ENCODE results near the gene MAP2K3. TPM values are rescaled to one million over a fixed set of nuclear protein-coding genes. Genes with fewer than 3 reads are reported as not detected.

The MAP2K3 gene
- total and polyA plus RNA-seq, 2 of the 4 experiments (the other 2 are of a cell fraction): 23.5 to 82.2 TPM

- no peak for TF ChIP-seq MAZ (IDR thresholded peaks at IDR 0.05; ENCODE audit: borderline replicate concordance, low read depth, low read length)
Observed at GRCh38 chr17:21300601-21301571, 16.4 kb downstream of the MAP2K3 start (continued).

- Histone ChIP-seq H3K4me3 (ENCODE audit: insufficient read depth, low read depth, low read length) (no peak overlapping the region), H3K27me3 (ENCODE audit: control insufficient read depth, insufficient read depth, low read length) (no peaks in the 10 kb centered on the region), H3K9me1 (ENCODE audit: insufficient read depth, low read length) (no peaks in the 10 kb centered on the region), H3K9ac (ENCODE audit: low read depth, low read length) (no peak overlapping the region), H3K56ac (ENCODE audit: extremely low read depth, insufficient read depth, low read length) (no peak overlapping the region), H3K23ac (ENCODE audit: low read depth, low read length) (no peak overlapping the region), H4K5ac (ENCODE audit: low read depth, low read length) (no peak overlapping the region), H3K36me3 (ENCODE audit: control insufficient read depth, insufficient read depth, low read length) (peaks cover 60% of the 10 kb centered on the region), H3K4ac (ENCODE audit: low read depth, low read length) (no peak overlapping the region), H2AFZ (replicated peaks; ENCODE audit: low read length, poor library complexity) (peak overlapping the region; percentile 15), H2BK20ac (ENCODE audit: low read depth, low read length) (no peak overlapping the region), H2AK9ac (replicated peaks; ENCODE audit: low read depth, low read length, poor library complexity) (no peak overlapping the region), H2AK5ac (ENCODE audit: low read depth, low read length) (no peak overlapping the region), H2BK5ac (ENCODE audit: low read depth, low read length, poor library complexity, severe bottlenecking) (no peak overlapping the region), H2BK120ac (ENCODE audit: low read depth, low read length) (no peak overlapping the region), H4K91ac (ENCODE audit: insufficient read depth, low read depth, low read length) (no peak overlapping the region), H4K8ac (ENCODE audit: low read depth in 2 of 2, low read length in 2 of 2) (no peak overlapping the region), H3K14ac (replicated peaks; ENCODE audit: low read depth, low read length) (no peak overlapping the region), H2BK15ac (ENCODE audit: low read depth, low read length) (no peak overlapping the region), H3K79me1 (ENCODE audit: low read depth in 1 of 2, low read length in 2 of 2) (peaks cover 22 to 53% of the 10 kb centered on the region in 2 experiments), H3K4me1 (ENCODE audit: control insufficient read depth, insufficient read depth, low read length) (peaks cover 9% of the 10 kb centered on the region), H3K9me3 (ENCODE audit: control insufficient read depth, insufficient read depth, low read length) (no peaks in the 10 kb centered on the region), H3K27ac (ENCODE audit: insufficient read depth, low read length) (no peak overlapping the region), H3K18ac (ENCODE audit: low read depth, low read length) (no peak overlapping the region), H4K20me1 (ENCODE audit: insufficient read depth, low read length) (peaks cover 52% of the 10 kb centered on the region), H3K4me2 (ENCODE audit: low read depth, low read length) (no peak overlapping the region)
- CTCF ChIA-PET: no interaction called here
- no TSS peak for BruUV-seq (replicated peaks)
- ATAC-seq (ENCODE audit: low read depth) (no peak), DNase-seq (no peak)
- dilution Hi-C loops (cut with HindIII; ENCODE audit: low sequenced_read_pairs, unreplicated experiment): no loop called here
- POLR2A ChIA-PET (ENCODE audit: unreplicated experiment): no interaction called here
- TF ChIP-seq MAFK (IDR thresholded peaks at IDR 0.05; ENCODE audit: low read depth, low read length): no peak
- no peak for TF ChIP-seq BHLHE40 (IDR thresholded peaks at IDR 0.05; ENCODE audit: low read depth, low read length)
- TF ChIP-seq MAZ (IDR thresholded peaks at IDR 0.05; ENCODE audit: borderline replicate concordance, low read depth, low read length): no peak
- no peak for TF ChIP-seq ELK1 (IDR thresholded peaks at IDR 0.05; ENCODE audit: borderline replicate concordance, low read depth, low read length)
- TF ChIP-seq RAD21 (IDR thresholded peaks at IDR 0.05; ENCODE audit: low read length): no peak
- TF ChIP-seq SMC3 (IDR thresholded peaks at IDR 0.05; ENCODE audit: low read depth, low read length): no peak
- no peak for TF ChIP-seq RFX5 (IDR thresholded peaks at IDR 0.05; ENCODE audit: low read depth, low read length)
- TF ChIP-seq MXI1 (IDR thresholded peaks at IDR 0.05; ENCODE audit: borderline replicate concordance, low read depth, low read length): no peak
- TF ChIP-seq FOS (IDR thresholded peaks at IDR 0.05; ENCODE audit: low read depth, low read length): no peak
- no peak for TF ChIP-seq CHD1 (IDR thresholded peaks at IDR 0.05; ENCODE audit: low read depth, low read length)
- no peak for TF ChIP-seq USF2 (IDR thresholded peaks at IDR 0.05; ENCODE audit: low read depth, low read length)
- WGBS, 2 experiments (ENCODE audit: extremely low coverage in 2 of 2, insufficient read length in 1 of 2): 71% methylated on average over 13 of the region's 19 CpGs; no CpG with 5 or more reads in 1 of the 2 experiments
- intact Hi-C loops (cut with micrococcal nuclease): no loop called here
- in situ Hi-C loops (cut with MboI; ENCODE audit: low sequenced_read_pairs): loop anchor here (25.0 kb wide), 1 partner anchor 485 kb away; no protein-coding TSS in a partner anchor
Observed at GRCh38 chr17:21301593-21302550, 17.4 kb downstream of the MAP2K3 start.
